GM23338 (cell line): ENCODE data around the gene EP400. TPM values are rescaled to one million over a fixed set of nuclear protein-coding genes. Genes with fewer than 3 reads are reported as not detected.

ENCODE experiments used
- ATAC-seq: fragments of 200-7000 bp; cut with Tn5 transposase; 3 replicates; pipeline ENCODE4 v1.9.1; 2020
- DNase-seq: peaks from one replicate; pipeline ENCODE4 v3.0.0-alpha.2; 2015; ENCODE audit warnings: low spot score
- H2AFZ ChIP-seq: fragments of 200-600 bp; sonication (generic); 2 replicates; pipeline ENCODE4 v1.8.0; 2016; ENCODE audit warnings: antibody characterized with exemption, mild to moderate bottlenecking, moderate library complexity
- H3F3A ChIP-seq: fragments of 200-600 bp; sonication (generic); replicated peaks from 2 replicates; pipeline ENCODE4 v1.8.0; 2017; ENCODE audit warnings: antibody characterized with exemption, mixed run types, low read depth
- H3K27ac ChIP-seq: fragments of 200-600 bp; sonication (generic); 2 replicates; pipeline ENCODE4 v1.6.1; 2016; ENCODE audit warnings: low read depth
- H3K27me3 ChIP-seq: fragments of 200-600 bp; sonication (generic); 2 replicates; pipeline ENCODE4 v1.8.0; 2016; ENCODE audit warnings: mild to moderate bottlenecking, mixed run types, moderate library complexity; ENCODE audit not compliant: insufficient read depth
- H3K36me3 ChIP-seq: fragments of 200-600 bp; sonication (generic); 2 replicates; pipeline ENCODE4 v1.8.0; 2016; ENCODE audit warnings: mild to moderate bottlenecking; ENCODE audit not compliant: insufficient read depth
- H3K4me1 ChIP-seq: fragments of 200-600 bp; sonication (generic); 2 replicates; pipeline ENCODE4 v1.8.0; 2016; ENCODE audit warnings: mild to moderate bottlenecking, moderate library complexity; ENCODE audit not compliant: insufficient read depth
- H3K4me2 ChIP-seq: fragments of 200-600 bp; sonication (generic); 2 replicates; pipeline ENCODE4 v1.7.1; 2017; ENCODE audit warnings: mixed run types
- H3K4me3 ChIP-seq: fragments of 200-600 bp; sonication (generic); 2 replicates; pipeline ENCODE4 v1.6.1; 2016; ENCODE audit warnings: mixed run types
- H3K79me2 ChIP-seq: fragments of 200-600 bp; sonication (generic); replicated peaks from 2 replicates; pipeline ENCODE4 v1.8.0; 2017; ENCODE audit warnings: mild to moderate bottlenecking; ENCODE audit not compliant: insufficient read depth
- H3K9me2 ChIP-seq: fragments of 200-600 bp; sonication (generic); 2 replicates; pipeline ENCODE4 v1.8.0; 2017; ENCODE audit not compliant: insufficient read depth
- H4K20me1 ChIP-seq: fragments of 200-600 bp; sonication (generic); replicated peaks from 2 replicates; pipeline ENCODE4 v1.8.0; 2017; ENCODE audit warnings: mild to moderate bottlenecking; ENCODE audit not compliant: insufficient read depth
- H3K27ac Mint-ChIP-seq: 2 replicates; pipeline ENCODE4 v1.8.0; 2020; ENCODE audit warnings: inconsistent platforms, mild to moderate bottlenecking, moderate library complexity, mixed read lengths
- H3K27me3 Mint-ChIP-seq: 3 replicates; pipeline ENCODE4 v1.8.0; 2022; ENCODE audit warnings: low read depth, mild to moderate bottlenecking, moderate library complexity, mixed read lengths, inconsistent platforms; ENCODE audit not compliant: insufficient read depth, poor library complexity
- H3K36me3 Mint-ChIP-seq: 3 replicates; pipeline ENCODE4 v1.8.0; 2021; ENCODE audit warnings: low read depth, mild to moderate bottlenecking, inconsistent platforms, moderate library complexity, mixed read lengths
- H3K4me1 Mint-ChIP-seq: 3 replicates; pipeline ENCODE4 v1.8.0; 2020; ENCODE audit warnings: mild to moderate bottlenecking, inconsistent platforms, mixed read lengths
- H3K4me3 Mint-ChIP-seq: 3 replicates; pipeline ENCODE4 v1.8.0; 2021; ENCODE audit warnings: moderate library complexity, mild to moderate bottlenecking, inconsistent platforms, mixed read lengths
- H3K9me3 Mint-ChIP-seq: 3 replicates; pipeline ENCODE4 v1.8.0; 2020; ENCODE audit warnings: moderate library complexity, mild to moderate bottlenecking, inconsistent platforms, mixed read lengths
- CREB1 ChIP-seq: fragments of 250-450 bp; sonication (Bioruptor Pico); IDR thresholded peaks from 2 replicates; pipeline ENCODE4 v1.5.0; 2020; ENCODE audit warnings: low read depth, mild to moderate bottlenecking, moderate library complexity
- JUNB ChIP-seq: IDR thresholded peaks from one replicate; pipeline ENCODE4 v1.6.1; 2016; ENCODE audit warnings: antibody characterized with exemption; ENCODE audit not compliant: unreplicated experiment
- REST ChIP-seq: IDR thresholded peaks from one replicate; pipeline ENCODE4 v1.6.1; 2018; ENCODE audit warnings: antibody characterized with exemption; ENCODE audit not compliant: unreplicated experiment
- STAT1 ChIP-seq: IDR thresholded peaks from one replicate; pipeline ENCODE4 v1.6.1; 2016; ENCODE audit warnings: antibody characterized with exemption; ENCODE audit not compliant: unreplicated experiment
- ZNF331 ChIP-seq: fragments of 250-450 bp; sonication (Bioruptor Pico); IDR thresholded peaks from 2 replicates; pipeline ENCODE4 v1.5.0; 2020; ENCODE audit warnings: low read depth, mild to moderate bottlenecking, moderate library complexity
- ZNF462 ChIP-seq: fragments of 250-450 bp; sonication (Bioruptor Pico); IDR thresholded peaks from 2 replicates; pipeline ENCODE4 v1.5.0; 2020; ENCODE audit warnings: mild to moderate bottlenecking, moderate library complexity
- polyA plus RNA-seq: library from polyadenylated mRNA; unstranded; fragments of >200 nt; fragmentation: Nextera tagmentation; extraction: Ambion mirVana; gene quantifications from 2 replicates; pipeline ENCODE4 v1.2.1, GENCODE V29; 2016
- total RNA-seq: library from RNA; depleted of rRNA; stranded (reverse); fragments of >200 nt; shearing (Covaris generic); gene quantifications from 2 replicates; pipeline ENCODE4 v1.2.3, GENCODE V29; 2014

Gene EP400
- total and polyA plus RNA-seq, 2 experiments from 2014 or later = 26.3 to 57.2 TPM

- no peaks in the 10 kb centered on the region for H3K36me3 ChIP-seq
- H2AFZ ChIP-seq = no peak overlapping the region
- no peaks in the 10 kb centered on the region for H3K9me2 ChIP-seq
- peaks cover 6% of the 10 kb centered on the region for H3K79me2 ChIP-seq
- no peak overlapping the region for H3K4me3 Mint-ChIP-seq
- no peak overlapping the region for H3K4me3 ChIP-seq
- H3K4me1 ChIP-seq = no peaks in the 10 kb centered on the region
- peaks cover 20% of the 10 kb centered on the region for H3K36me3 Mint-ChIP-seq
- DNase-seq (no peak), ATAC-seq (no peak)
- H3K4me1 Mint-ChIP-seq = no peaks in the 10 kb centered on the region; the same call in 2 of the 3 replicates
- TF ChIP-seq STAT1 (no peak), JUNB (no peak), ZNF462 (no peak), ZNF331 (CRISPR knock-in tag) (no peak), CREB1 (CRISPR knock-in tag) (no peak), REST (no peak)
- H3K27ac ChIP-seq = no peak overlapping the region
- 0 out of 2 replicates have a peak, but pooled peaks cover 8% of the 10 kb centered on the region for H3F3A ChIP-seq
- H3K4me2 ChIP-seq = no peak overlapping the region
- H3K27me3 Mint-ChIP-seq = peaks cover 10% of the 10 kb centered on the region
- no peaks in the 10 kb centered on the region for H3K27me3 ChIP-seq
- H4K20me1 ChIP-seq = peaks cover 8% of the 10 kb centered on the region
- no peak overlapping the region for H3K27ac Mint-ChIP-seq
- no peaks in the 10 kb centered on the region for H3K9me3 Mint-ChIP-seq
These were observed 42.2 kb upstream of the EP400 start for GRCh38 chr12:131907379-131908091.
